Measurements from ENCODE around the gene EFHC1. TPM values are rescaled to one million over a fixed set of nuclear protein-coding genes. Genes with fewer than 3 reads are reported as not detected.

The EFHC1 gene
- total RNA-seq, 4 donors from 2014 or later: 14.0 to 63.0 (median 27.6) TPM

- 94% methylated on average over 5 of the region's 5 CpGs for WGBS
- Histone ChIP-seq H3K4me1 (peaks cover 70% of the 10 kb centered on the region), H3K27me3 (no peaks in the 10 kb centered on the region), H3K27ac (no peak overlapping the region), H3K36me3 (no peaks in the 10 kb centered on the region), H3K4me3 (no peak overlapping the region), H3K9me3 (no peaks in the 10 kb centered on the region)
- no peak for DNase-seq (ENCODE audit: low spot score in 2 of 2)
- TF ChIP-seq CTCF (IDR thresholded peaks at IDR 0.05) (no peak), EP300 (IDR thresholded peaks at IDR 0.05) (no peak), POLR2A (IDR thresholded peaks at IDR 0.05) (no peak), POLR2AphosphoS5 (IDR thresholded peaks at IDR 0.05) (no peak)
Measured at GRCh38 chr6:52548999-52549398, 128.9 kb downstream of the EFHC1 start.

DNA sequence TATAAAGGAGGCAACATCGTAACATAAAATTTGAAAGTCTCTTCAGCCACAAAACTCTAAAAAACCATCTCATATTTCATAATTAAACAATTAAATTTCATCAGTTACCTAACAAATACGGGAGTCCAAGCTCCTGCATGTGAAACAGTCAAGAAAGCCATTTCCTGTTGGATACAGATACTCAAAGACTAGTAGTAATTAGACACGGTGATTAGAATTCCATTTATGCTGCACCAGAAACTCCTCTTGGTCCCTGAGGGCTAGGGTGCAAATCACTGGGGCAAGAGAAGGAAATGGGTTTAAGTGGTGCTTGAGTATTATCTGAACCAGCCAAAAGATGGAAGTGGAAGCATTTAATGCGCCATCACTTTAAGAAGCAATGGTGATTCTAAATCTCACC lies 129.3 kb downstream of the EFHC1 start:
- no peak for DNase-seq (ENCODE audit: low spot score in 2 of 2)
- 86% methylated on average over 4 of the region's 4 CpGs for WGBS
- Histone ChIP-seq H3K4me1 (peaks cover 66% of the 10 kb centered on the region), H3K27me3 (no peaks in the 10 kb centered on the region), H3K27ac (no peak overlapping the region), H3K36me3 (no peaks in the 10 kb centered on the region), H3K4me3 (no peak overlapping the region), H3K9me3 (no peaks in the 10 kb centered on the region)
- TF ChIP-seq EP300 (IDR thresholded peaks at IDR 0.05) (no peak), CTCF (IDR thresholded peaks at IDR 0.05) (no peak), POLR2A (IDR thresholded peaks at IDR 0.05) (no peak), POLR2AphosphoS5 (IDR thresholded peaks at IDR 0.05) (no peak)

GRCh38 chr6:52550014-52550575 lies 130.0 kb downstream of the EFHC1 start:
- H3K9me3 ChIP-seq: no peaks in the 10 kb centered on the region
- no peak for DNase-seq (ENCODE audit: low spot score in 2 of 2)
- H3K4me3 ChIP-seq: no peak overlapping the region
- 72% methylated on average over 6 of the region's 6 CpGs for WGBS
- no peaks in the 10 kb centered on the region for H3K27me3 ChIP-seq
- H3K4me1 ChIP-seq: peaks cover 59% of the 10 kb centered on the region
- no peaks in the 10 kb centered on the region for H3K36me3 ChIP-seq
- TF ChIP-seq EP300 (IDR thresholded peaks at IDR 0.05) (no peak), CTCF (IDR thresholded peaks at IDR 0.05) (no peak), POLR2A (IDR thresholded peaks at IDR 0.05) (no peak), POLR2AphosphoS5 (IDR thresholded peaks at IDR 0.05) (no peak)
- H3K27ac ChIP-seq: no peak overlapping the region

DNA sequence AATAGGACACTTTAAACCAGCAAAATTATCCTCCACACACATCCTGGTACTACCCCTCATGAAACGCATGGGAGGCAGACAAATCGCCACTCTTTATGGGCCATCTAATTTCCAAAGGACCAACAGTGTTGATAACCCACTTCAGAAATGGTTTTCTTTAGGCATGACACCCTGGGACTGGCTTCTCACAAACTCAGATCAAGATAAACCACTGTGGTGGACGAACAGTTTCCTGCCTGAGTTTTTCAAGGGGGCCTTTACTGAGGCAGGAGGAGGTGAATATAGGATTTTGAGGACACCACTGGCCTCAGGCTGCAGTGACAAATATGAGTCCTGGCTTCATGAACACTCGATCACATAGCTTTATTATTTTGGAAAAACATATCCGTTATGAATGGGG lies 130.7 kb downstream of the EFHC1 start:
- Histone ChIP-seq H3K36me3 (no peaks in the 10 kb centered on the region), H3K4me1 (peaks cover 52% of the 10 kb centered on the region), H3K9me3 (no peaks in the 10 kb centered on the region), H3K27ac (peak overlapping the region; percentile 18), H3K4me3 (no peak overlapping the region), H3K27me3 (no peaks in the 10 kb centered on the region)
- WGBS: 62% methylated on average over 5 of the region's 5 CpGs
- TF ChIP-seq CTCF (IDR thresholded peaks at IDR 0.05) (no peak), POLR2A (IDR thresholded peaks at IDR 0.05) (no peak), POLR2AphosphoS5 (IDR thresholded peaks at IDR 0.05) (no peak), EP300 (IDR thresholded peaks at IDR 0.05) (no peak)
- no peak for DNase-seq (ENCODE audit: low spot score in 2 of 2)

DNA sequence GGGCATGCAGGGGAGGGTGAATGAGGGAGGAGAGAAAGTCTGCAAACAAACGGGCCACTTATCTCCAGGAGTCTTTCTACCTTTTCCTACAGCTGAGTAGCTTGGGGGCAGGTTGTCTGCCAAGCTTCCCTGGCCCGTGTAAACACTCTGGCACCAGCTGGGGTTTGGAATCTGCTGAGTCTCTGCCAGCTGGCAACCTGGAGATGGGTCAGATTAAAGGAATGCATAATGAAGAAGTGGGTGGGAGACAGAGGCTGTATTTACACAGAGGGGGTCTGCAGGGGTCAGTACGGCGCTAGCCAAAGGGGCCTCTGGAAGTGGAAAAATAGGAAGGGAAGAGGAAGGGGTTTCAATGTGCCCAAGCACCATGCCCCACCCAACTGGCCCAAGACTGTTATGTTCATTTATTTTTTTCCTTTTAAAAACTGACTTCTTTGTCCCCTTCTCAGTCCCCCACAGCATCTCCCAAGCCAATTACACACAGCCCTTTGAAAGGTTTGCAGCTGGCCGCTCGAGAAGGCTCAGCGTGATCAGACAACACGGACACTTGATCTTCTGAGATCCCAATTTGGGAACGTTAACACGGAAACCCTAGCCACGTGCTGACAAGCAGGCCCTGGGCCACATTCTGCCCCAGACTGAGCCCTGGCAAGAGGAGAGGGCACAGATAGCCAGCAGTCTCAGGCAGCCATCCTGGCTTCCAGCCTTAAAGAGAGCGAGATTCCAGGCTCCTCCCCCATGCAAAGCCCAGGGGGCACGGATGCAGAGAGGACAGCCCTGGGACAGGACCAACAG lies 131.5 kb downstream of the EFHC1 start:
- H3K36me3 ChIP-seq: no peaks in the 10 kb centered on the region
- H3K27ac ChIP-seq: peak overlapping the region; percentile 59
- H3K27me3 ChIP-seq: no peaks in the 10 kb centered on the region
- H3K9me3 ChIP-seq: no peaks in the 10 kb centered on the region
- H3K4me1 ChIP-seq: peaks cover 47% of the 10 kb centered on the region
- no peak for DNase-seq (ENCODE audit: low spot score in 2 of 2)
- TF ChIP-seq EP300 (IDR thresholded peaks at IDR 0.05) (no peak), POLR2AphosphoS5 (IDR thresholded peaks at IDR 0.05) (peak in 1 of 3 donors; percentile 11), CTCF (IDR thresholded peaks at IDR 0.05) (no peak)
- WGBS: 30% methylated on average over 13 of the region's 13 CpGs
- peak overlapping the region; percentile 7 for H3K4me3 ChIP-seq
